Bone marrow (tissue), 2 donors: ENCODE results near the gene MRPS25.

Experiments used
- DNase-seq, 2 donors: peaks; one replicate each; lab custom pipeline; 2025; lab: John Stamatoyannopoulos, UW

Gene MRPS25

GRCh38 chr3:15081960-15082664, 17.0 kb upstream of the MRPS25 start:
- no peak for DNase-seq

- no peak for DNase-seq
Measured at GRCh38 chr3:15079091-15079490, 14.0 kb upstream of the MRPS25 start.

- no peak for DNase-seq
Measured at GRCh38 chr3:15074500-15074899, 9.4 kb upstream of the MRPS25 start.

GRCh38 chr3:15071699-15072098, 6.6 kb upstream of the MRPS25 start:
- no peak for DNase-seq

- no peak for DNase-seq
Measured at GRCh38 chr3:15069441-15069840, 4.3 kb upstream of the MRPS25 start.

GRCh38 chr3:15066467-15066866, 1.4 kb upstream of the MRPS25 start:
- DNase-seq, result no peak

- DNase-seq, result no peak
Measured at GRCh38 chr3:15065550-15066007, 464 bp upstream of the MRPS25 start.

- no peak for DNase-seq
Measured at GRCh38 chr3:15064299-15064834, 748 bp downstream of the MRPS25 start.

GRCh38 chr3:15063656-15064286, 1.3 kb downstream of the MRPS25 start:
- DNase-seq, result no peak

GRCh38 chr3:15063238-15063637, 1.9 kb downstream of the MRPS25 start:
- DNase-seq, result no peak

- DNase-seq, result no peak
Measured at GRCh38 chr3:15060029-15060428, 5.1 kb downstream of the MRPS25 start.

GRCh38 chr3:15056676-15057404, 8.3 kb downstream of the MRPS25 start:
- no peak for DNase-seq

- DNase-seq, result no peak
Measured at GRCh38 chr3:15055019-15055557, 10.0 kb downstream of the MRPS25 start.

- DNase-seq, result no peak
Measured at GRCh38 chr3:15053541-15053940, 11.6 kb downstream of the MRPS25 start.

GRCh38 chr3:15052335-15053242, 12.5 kb downstream of the MRPS25 start:
- DNase-seq, result no peak

GRCh38 chr3:15051531-15051930, 13.6 kb downstream of the MRPS25 start:
- peak in 1 of 2 donors; percentile 19 for DNase-seq

GRCh38 chr3:15050405-15051092, 14.6 kb downstream of the MRPS25 start:
- no peak for DNase-seq

GRCh38 chr3:15049584-15049983, 15.5 kb downstream of the MRPS25 start:
- DNase-seq, result no peak

- no peak for DNase-seq
Measured at GRCh38 chr3:15045667-15046066, 19.4 kb downstream of the MRPS25 start.

- DNase-seq, result no peak
Measured at GRCh38 chr3:15044326-15044725, 20.8 kb downstream of the MRPS25 start.
